GM19239 (cell line): ENCODE results near the gene HMGXB3.
A peak's percentile ranks its signal among the peaks of the same experiment; 100 is the strongest.
"Not testable (repeated sequence)": the region's sequence is repeated elsewhere in the genome, so short reads cannot be mapped to it uniquely, and the experiment has no call there.

Experiments
- DNase-seq: peaks from one replicate; pipeline ENCODE4 v3.0.0; 2011; ENCODE audit warnings: low spot score; ENCODE audit not compliant: insufficient read length
- FAIRE-seq: peaks from 2 replicates; lab custom pipeline; 2011; peaks lifted over from hg19 to GRCh38; lab: Jason Lieb, UNC

The HMGXB3 gene

DNA sequence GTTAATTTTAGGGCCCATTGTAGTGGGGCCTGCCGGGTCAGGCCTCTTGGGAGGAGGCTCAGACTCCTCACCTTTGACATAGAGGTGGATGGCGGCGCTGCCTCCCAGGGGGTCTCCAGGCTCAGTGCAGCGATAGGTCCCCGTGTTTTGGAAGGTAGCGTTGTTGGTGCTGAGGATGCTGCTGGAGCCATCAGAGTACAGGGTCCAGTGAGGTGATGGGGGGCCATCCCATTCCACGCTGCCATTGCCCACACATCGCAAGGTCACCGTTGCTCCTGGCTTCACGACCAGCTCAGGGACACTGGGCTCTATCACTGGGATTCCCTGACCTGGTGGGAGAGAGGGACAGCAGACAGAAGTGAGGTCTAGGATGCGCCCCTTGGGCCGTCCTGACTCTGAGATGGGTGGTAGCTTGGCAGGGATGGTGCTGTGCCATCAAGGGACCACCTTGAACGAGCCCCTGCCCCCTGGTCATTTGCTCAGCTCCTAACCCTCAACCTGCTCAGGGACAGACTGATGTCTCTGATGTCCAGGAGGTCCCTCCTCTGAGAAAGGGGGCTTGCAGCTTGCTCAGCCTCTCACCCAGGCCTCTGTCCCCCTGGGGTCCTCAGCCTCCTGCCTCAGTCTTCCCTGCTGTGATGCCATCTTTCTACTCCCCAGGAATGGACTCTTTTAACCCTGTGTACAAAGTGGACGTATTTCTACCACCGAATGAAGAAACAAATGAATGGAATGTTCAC, 80.3 kb downstream of the HMGXB3 start:
- FAIRE-seq (no peak), DNase-seq (no peak)

DNA sequence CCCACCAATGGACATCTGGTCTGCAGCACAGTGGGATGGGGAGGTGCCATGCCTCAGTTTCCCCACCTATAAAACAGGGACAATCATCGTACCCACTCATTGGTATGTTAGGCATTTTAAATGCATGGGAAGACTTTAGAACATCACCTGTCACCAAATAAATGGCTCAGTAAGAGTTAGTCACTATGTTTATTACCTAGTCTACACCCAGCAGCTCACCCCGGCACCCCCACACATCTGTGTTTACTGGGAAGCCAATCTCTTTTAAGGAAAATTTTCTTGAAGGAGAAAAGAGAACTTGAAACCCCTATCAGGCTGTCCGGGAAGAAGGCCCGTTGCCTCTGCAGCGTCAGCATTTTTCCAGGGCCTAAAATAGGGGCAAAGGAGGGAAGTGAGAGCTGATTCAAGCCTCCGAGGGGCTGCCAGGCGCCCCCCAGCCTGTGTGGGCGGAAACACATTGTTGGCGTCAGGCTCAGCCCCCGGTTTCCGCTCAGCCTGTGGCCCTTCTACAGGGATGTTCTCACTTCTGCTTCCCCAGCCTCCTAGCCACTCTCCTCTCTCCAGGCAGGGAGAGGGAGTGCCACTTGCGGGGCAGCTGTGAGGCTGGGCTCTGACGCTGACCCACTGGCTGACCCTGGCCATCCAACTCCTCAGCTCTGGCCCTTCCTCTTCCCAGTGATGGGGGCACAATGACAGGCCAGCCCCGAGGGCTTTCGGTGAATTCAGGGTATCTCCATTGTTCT, 81.2 kb downstream of the HMGXB3 start:
- peak; percentile 84 for FAIRE-seq
- DNase-seq, result peak; percentile 40

DNA sequence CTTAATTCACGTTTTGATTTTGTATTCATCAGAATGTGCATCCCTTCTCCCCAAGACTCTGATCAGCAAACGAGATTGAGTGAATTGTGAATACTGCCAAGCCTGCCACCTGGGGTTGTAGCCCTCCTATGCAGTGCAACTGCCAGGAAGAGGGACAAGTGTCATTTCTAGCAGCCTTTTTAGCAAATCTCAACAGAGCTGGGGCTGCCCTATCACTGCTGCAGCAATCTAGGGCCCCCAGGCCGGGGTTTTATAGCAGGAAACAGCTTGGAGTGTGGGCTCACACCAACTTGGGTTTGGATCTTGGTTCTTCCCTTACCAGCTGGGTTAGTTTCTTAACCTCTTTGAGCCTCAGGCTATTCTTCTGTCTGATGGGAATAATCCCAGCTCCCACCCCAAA, 81.8 kb downstream of the HMGXB3 start:
- FAIRE-seq (no peak), DNase-seq (no peak)

DNA sequence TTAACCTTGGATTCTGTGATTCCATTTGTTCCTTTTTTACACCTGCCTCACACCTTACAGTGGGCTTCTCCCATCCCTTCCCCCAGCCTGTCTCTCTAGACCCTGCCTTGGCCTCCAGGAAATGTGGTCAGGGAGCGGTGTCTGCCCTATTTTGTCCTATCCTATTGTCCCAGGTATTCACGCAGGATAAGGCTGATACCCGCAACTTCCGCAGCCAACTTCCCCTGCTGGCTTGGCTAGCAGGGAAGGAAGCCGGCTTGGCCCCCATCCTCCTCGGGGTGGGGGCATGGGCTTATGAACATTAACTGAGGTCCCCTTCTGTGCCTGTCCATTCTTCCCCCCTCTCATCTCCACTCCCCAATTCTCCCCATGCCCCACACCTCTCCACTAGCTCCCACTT, 82.3 kb downstream of the HMGXB3 start:
- DNase-seq (no peak), FAIRE-seq (no peak)

DNA sequence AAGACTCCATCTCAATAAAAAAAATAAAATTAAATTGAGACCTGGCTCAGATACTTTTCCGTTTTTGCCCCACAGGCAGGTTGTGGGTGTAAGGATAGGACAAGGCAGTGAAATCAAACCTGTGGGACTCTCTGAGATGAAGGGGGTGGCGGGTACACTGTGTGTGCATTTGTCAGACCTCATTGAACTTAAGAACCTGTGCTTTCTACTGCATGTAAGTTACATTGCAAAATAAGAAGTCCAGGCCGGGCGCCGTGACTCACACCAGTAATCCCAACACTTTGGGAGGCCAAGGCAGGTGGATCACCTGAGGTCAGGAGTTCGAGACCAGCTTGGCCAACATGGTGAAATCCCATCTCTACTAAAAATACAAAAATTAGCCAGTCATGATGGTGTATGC, 84.2 kb downstream of the HMGXB3 start:
- not testable (repeated sequence) for FAIRE-seq

DNA sequence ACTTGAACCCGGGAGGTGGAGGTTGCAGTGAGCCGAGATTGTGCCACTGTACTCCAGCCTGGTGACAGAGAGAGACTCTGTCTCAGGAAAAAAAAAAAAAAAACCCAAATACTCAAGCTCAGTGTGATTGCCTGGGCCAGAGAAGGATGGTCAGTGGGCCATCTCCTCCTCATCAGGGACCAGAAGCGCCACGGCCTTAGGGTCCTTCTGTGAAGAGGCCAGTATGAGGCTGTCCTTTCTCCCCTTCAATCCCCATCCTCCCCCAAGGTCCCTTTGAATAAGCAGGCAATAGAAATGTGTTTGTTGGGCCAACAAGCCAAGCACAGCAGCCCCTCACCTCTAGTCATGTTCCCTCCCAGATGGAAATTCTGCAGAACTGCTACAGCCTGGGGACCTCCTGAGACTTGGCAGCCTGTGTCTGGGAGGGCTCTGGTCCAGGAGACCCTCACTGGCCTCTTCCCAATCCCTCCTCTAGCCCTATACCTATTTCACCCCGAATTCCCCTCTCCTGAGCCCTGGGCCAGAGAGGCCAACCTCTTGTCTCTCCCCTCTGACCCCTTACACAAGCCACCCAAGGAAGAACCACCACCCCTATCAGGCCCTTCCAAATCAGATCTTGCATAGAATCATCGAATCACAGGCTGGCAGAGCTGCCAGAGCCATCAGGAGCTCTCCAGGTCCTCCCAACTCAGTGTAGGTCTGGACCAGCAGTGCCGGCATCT, 84.8 kb downstream of the HMGXB3 start:
- FAIRE-seq (no peak), DNase-seq (no peak)

More for the DNA sequence above, 84.2 kb downstream of the HMGXB3 start:
- DNase-seq, result not testable (repeated sequence)

DNA sequence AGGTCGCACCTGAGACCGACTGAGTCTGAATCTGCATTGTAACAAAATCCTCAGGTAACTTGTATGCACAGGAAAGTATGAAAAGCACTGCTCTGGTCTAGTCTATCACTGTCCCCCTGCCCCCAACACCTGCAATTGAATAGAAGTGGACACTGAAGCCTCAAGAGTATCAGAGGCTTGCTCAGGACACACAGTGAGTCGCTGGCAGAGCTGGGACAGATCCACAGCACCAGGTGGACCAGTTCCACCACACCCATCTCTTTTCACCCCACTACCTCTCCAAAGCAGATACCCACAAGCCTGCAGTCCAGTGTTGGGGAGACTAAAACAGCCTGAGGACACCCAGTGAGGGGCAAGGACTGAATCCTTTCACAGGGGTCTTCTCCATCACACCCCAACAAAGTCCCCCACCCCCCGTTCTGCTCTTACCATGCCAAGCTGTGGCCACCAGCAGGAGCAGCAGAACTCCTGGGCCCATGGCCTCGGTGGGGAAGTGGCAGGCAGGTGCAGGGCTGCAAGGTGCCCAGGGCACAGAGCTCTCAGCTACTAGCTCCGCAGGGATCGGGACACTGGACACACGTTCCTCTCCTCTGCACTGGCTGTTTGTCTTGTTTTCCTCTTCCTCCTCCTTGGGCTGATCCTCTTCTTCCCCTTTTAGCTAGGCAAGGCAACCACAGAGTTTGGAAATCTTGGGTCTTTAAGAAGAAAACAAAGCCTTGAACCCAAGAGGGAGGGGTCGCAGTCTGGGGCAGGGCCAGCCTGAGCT, 85.6 kb downstream of the HMGXB3 start, which contains the start of gene CSF1R:
TSS of gene CSF1R (minus strand) at position 605 of the 766 bp plus-strand sequence. CDS start at position 478, 127 bp downstream.
- FAIRE-seq (no peak), DNase-seq (no peak)

DNA sequence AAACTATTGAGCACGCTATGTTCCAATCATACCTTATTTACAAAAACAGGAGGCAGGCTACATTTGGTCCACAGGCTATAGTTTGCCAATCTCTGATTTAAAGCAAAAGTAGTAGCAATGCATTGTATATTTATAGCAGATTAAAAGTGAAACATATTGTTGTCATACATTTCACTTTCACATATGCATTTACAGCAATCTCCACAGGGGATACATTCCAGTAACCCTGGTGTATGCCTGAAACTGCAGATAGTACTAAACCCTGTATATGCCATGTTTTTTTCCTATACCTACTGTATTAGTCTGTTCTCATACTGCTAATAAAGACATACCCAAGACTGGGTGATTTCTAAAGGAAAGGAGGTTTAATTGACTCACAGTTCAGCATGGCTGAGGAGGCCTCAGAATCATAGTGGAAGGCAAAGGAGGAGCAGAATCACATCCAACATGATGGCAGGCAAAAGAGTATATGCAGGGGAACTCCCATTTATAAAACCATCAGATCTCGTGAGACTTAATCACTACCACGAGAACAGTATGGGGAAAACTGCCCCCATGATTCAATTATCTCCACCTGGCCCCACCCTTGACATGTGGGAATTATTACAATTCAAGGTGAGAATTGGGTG, 91.7 kb downstream of the HMGXB3 start:
- FAIRE-seq (peak; percentile 88), DNase-seq (no peak)

DNA sequence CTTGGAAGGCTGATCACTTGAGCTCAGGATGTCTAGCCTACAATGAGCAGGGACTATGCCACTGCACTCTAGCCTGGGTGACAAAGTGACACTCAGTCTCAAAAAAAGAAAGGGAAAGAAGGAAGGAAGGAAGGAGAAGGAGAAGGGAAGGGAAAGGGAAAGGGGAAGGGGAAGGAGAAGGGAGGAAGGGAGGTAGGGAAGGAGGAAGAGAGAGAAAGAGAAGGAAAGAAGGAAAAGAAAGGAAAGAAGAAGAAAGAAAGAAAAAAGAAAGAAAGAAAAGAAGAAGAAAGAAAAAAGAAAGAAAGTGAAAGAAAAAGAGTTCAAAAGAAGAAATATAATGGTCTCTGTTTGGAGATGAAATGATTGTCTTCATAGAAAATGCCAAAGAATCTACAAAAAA, 96.6 kb downstream of the HMGXB3 start:
- no peak for FAIRE-seq
- no peak for DNase-seq

DNA sequence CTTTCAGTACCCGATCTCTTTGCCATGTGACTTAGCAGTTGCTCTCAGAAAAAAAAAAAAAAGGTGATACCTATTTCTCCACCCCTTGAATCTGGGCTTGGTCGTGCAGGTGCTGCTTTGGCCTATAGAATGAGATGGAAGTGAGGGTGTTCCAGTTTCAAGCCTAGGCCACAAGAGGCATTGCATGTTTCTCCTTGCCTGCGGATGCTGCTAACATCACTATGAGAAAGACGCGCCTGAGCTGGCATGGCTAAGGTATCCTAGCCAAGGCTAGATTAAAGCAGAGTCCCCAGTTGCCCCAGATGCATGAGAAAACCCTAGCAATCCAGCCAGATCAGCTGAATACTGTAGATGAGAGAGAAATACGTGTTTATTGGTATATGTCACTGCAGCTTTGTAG, 100.5 kb downstream of the HMGXB3 start:
- FAIRE-seq (no peak), DNase-seq (no peak)
